ENCODE measurements around the gene BSG.

- TF ChIP-seq CTCF (IDR thresholded peaks at IDR 0.05 in 8 of 11, conservative IDR thresholded peaks at IDR 0.05 in 3 of 11) (no peak), POLR2AphosphoS5 (IDR thresholded peaks at IDR 0.05) (no peak), POLR2A (IDR thresholded peaks at IDR 0.05) (no peak)
These were observed 5.6 kb upstream of the BSG start for GRCh38 chr19:566844-567243.
